GM18517 (cell line): ENCODE measurements around the gene RXFP1.
A peak's percentile ranks its signal among the peaks of the same experiment; 100 is the strongest.

Source experiments
- ATAC-seq: cut with Tn5 transposase; IDR thresholded peaks from one replicate; pipeline ENCODE4 v1.9.1; 2021; ENCODE audit warnings: mild to moderate bottlenecking, moderate library complexity; ENCODE audit not compliant: unreplicated experiment

The RXFP1 gene

GRCh38 chr4:158669310-158669709 lies 147.6 kb downstream of the RXFP1 start:
- ATAC-seq: no peak

GRCh38 chr4:158670975-158671664 lies 149.4 kb downstream of the RXFP1 start:
- peak; percentile 28 for ATAC-seq

- ATAC-seq: no peak
Measured at GRCh38 chr4:158671665-158671914, 149.9 kb downstream of the RXFP1 start, which contains the start of gene C4orf46. C4orf46 (minus strand) TSS chr4:158671887; CDS start chr4:158671801, 86 bp downstream.

- peak; percentile 94 for ATAC-seq
Measured at GRCh38 chr4:158671915-158672806, 150.5 kb downstream of the RXFP1 start, which contains the start of gene ETFDH. ETFDH (plus strand) TSS chr4:158672296; CDS start chr4:158672457, 161 bp downstream.

- no peak for ATAC-seq
Measured at GRCh38 chr4:158673633-158674032, 152.0 kb downstream of the RXFP1 start.

- no peak for ATAC-seq
Measured at GRCh38 chr4:158676076-158676475, 154.4 kb downstream of the RXFP1 start.

GRCh38 chr4:158678767-158679166 lies 157.1 kb downstream of the RXFP1 start:
- ATAC-seq: no peak

GRCh38 chr4:158681629-158682028 lies 159.9 kb downstream of the RXFP1 start:
- ATAC-seq: no peak

GRCh38 chr4:158682066-158682465 lies 160.4 kb downstream of the RXFP1 start:
- no peak for ATAC-seq

GRCh38 chr4:158688813-158689212 lies 167.1 kb downstream of the RXFP1 start:
- no peak for ATAC-seq
